HL-60 (cell line): ENCODE data around the gene TPM4.

Experiments used
- DNase-seq, 2 experiments: peaks; one replicate each; pipeline ENCODE4 v3.0.0-alpha.2; 2010 to 2020; ENCODE audit warnings: low read depth in 1 of 2, low spot score in 1 of 2
- H3K27ac ChIP-seq: fragments of 250-450 bp; sonication (Bioruptor Pico); replicated peaks from 2 replicates; pipeline ENCODE4 v1.5.1; 2020; ENCODE audit warnings: mild to moderate bottlenecking, moderate library complexity
- H3K27me3 ChIP-seq: fragments of 250-450 bp; sonication (Bioruptor Pico); 2 replicates; pipeline ENCODE4 v1.5.1; 2021; ENCODE audit warnings: mild to moderate bottlenecking, moderate library complexity; ENCODE audit not compliant: insufficient read depth, poor library complexity, severe bottlenecking
- H3K4me3 ChIP-seq: replicated peaks from 2 replicates; pipeline ENCODE4 v1.5.1; 2011; ENCODE audit warnings: mild to moderate bottlenecking, control low read depth, low read length; ENCODE audit not compliant: insufficient read depth
- CTCF ChIP-seq: IDR thresholded peaks from one replicate; pipeline ENCODE4 v1.5.1; 2011; ENCODE audit warnings: low read length, control low read depth, inconsistent platforms; ENCODE audit not compliant: insufficient read depth
- GABPA ChIP-seq: IDR thresholded peaks from 2 replicates; pipeline ENCODE4 v1.6.1; 2012; ENCODE audit warnings: low read depth
- POLR2AphosphoS5 ChIP-seq: IDR thresholded peaks from 2 replicates; pipeline ENCODE4 v1.6.1; 2012; ENCODE audit warnings: low read depth
- REST ChIP-seq: IDR thresholded peaks from 2 replicates; pipeline ENCODE4 v1.6.1; 2012; ENCODE audit warnings: low read depth; ENCODE audit not compliant: insufficient replicate concordance
- SPI1 ChIP-seq: IDR thresholded peaks from 2 replicates; pipeline ENCODE4 v1.6.1; 2012; ENCODE audit warnings: low read depth, mild to moderate bottlenecking, borderline replicate concordance

TPM4 gene

GRCh38 chr19:16033136-16033530 lies 43.2 kb upstream of the TPM4 start:
- Histone ChIP-seq H3K4me3 (no peak overlapping the region), H3K27me3 (no peaks in the 10 kb centered on the region), H3K27ac (no peak overlapping the region)
- DNase-seq: no peak
- TF ChIP-seq CTCF (no peak), POLR2AphosphoS5 (no peak), GABPA (no peak), REST (no peak), SPI1 (no peak)

GRCh38 chr19:16033721-16034120 lies 42.6 kb upstream of the TPM4 start:
- Histone ChIP-seq H3K27me3 (no peaks in the 10 kb centered on the region), H3K27ac (no peak overlapping the region), H3K4me3 (no peak overlapping the region)
- DNase-seq: no peak
- TF ChIP-seq REST: no peak
- TF ChIP-seq POLR2AphosphoS5: no peak
- no peak for TF ChIP-seq SPI1
- TF ChIP-seq GABPA: no peak
- TF ChIP-seq CTCF: no peak

GRCh38 chr19:16034180-16034579 lies 42.1 kb upstream of the TPM4 start:
- no peaks in the 10 kb centered on the region for H3K27me3 ChIP-seq
- no peak for DNase-seq
- no peak overlapping the region for H3K27ac ChIP-seq
- TF ChIP-seq GABPA (no peak), REST (no peak), POLR2AphosphoS5 (no peak), CTCF (no peak), SPI1 (no peak)
- no peak overlapping the region for H3K4me3 ChIP-seq
